HG03064 (cell line): ENCODE measurements around the gene G6PC1.
"Not testable (repeated sequence)": the region's sequence is repeated elsewhere in the genome, so short reads cannot be mapped to it uniquely, and the experiment has no call there.

ENCODE experiments used
- ATAC-seq: cut with Tn5 transposase; IDR thresholded peaks from one replicate; pipeline ENCODE4 v1.9.1; 2021; ENCODE audit warnings: low read depth; ENCODE audit not compliant: unreplicated experiment

Gene G6PC1

GRCh38 chr17:42900460-42901331 is at the start of gene G6PC1:
G6PC1 (plus strand) TSS chr17:42900799; CDS start chr17:42900877, 78 bp downstream.
- ATAC-seq, result no peak

- ATAC-seq, result no peak
These were observed 49.6 kb upstream of the G6PC1 start, which contains the start of gene AOC3 for GRCh38 chr17:42850954-42851353. AOC3 (plus strand) TSS chr17:42851199; CDS start chr17:42851344, 145 bp downstream.

- not testable (repeated sequence) for ATAC-seq
These were observed 49.0 kb upstream of the G6PC1 start for GRCh38 chr17:42851371-42852240.

GRCh38 chr17:42852351-42852750 is 48.2 kb upstream of the G6PC1 start:
- ATAC-seq, result no peak

- ATAC-seq, result no peak
These were observed 47.6 kb upstream of the G6PC1 start for GRCh38 chr17:42853004-42853403.

- no peak for ATAC-seq
These were observed 47.0 kb upstream of the G6PC1 start for GRCh38 chr17:42853597-42853967.

GRCh38 chr17:42853968-42854790 is 46.4 kb upstream of the G6PC1 start:
- no peak for ATAC-seq

GRCh38 chr17:42855048-42855596 is 45.5 kb upstream of the G6PC1 start:
- ATAC-seq, result no peak

GRCh38 chr17:42856093-42856492 is 44.5 kb upstream of the G6PC1 start:
- not testable (repeated sequence) for ATAC-seq

- ATAC-seq, result not testable (repeated sequence)
These were observed 44.1 kb upstream of the G6PC1 start for GRCh38 chr17:42856516-42856915.

GRCh38 chr17:42857389-42857788 is 43.2 kb upstream of the G6PC1 start:
- no peak for ATAC-seq

- ATAC-seq, result no peak
These were observed 34.9 kb upstream of the G6PC1 start for GRCh38 chr17:42865638-42866094.

GRCh38 chr17:42866216-42866615 is 34.4 kb upstream of the G6PC1 start:
- no peak for ATAC-seq

GRCh38 chr17:42866631-42867575 is 33.7 kb upstream of the G6PC1 start:
- no peak for ATAC-seq

- not testable (repeated sequence) for ATAC-seq
These were observed 32.8 kb upstream of the G6PC1 start for GRCh38 chr17:42867694-42868261.

- no peak for ATAC-seq
These were observed 32.3 kb upstream of the G6PC1 start for GRCh38 chr17:42868338-42868737.

GRCh38 chr17:42871647-42872046 is 29.0 kb upstream of the G6PC1 start:
- ATAC-seq, result no peak

- ATAC-seq, result no peak
These were observed 28.2 kb upstream of the G6PC1 start for GRCh38 chr17:42872251-42872965.
